SU-DHL-6 (cell line): ENCODE results near the gene ATG2B.

ENCODE experiments used
- H2AFZ ChIP-seq: fragments of 200-600 bp; sonication (generic); 2 replicates; pipeline ENCODE4 v1.6.1; 2014; ENCODE audit warnings: low read depth, mild to moderate bottlenecking, moderate library complexity, mixed read lengths, antibody characterized with exemption, low read length; ENCODE audit not compliant: severe bottlenecking
- H3F3A ChIP-seq: fragments of 200-600 bp; shearing (Covaris generic); 2 replicates; pipeline ENCODE4 v1.6.0; 2016; ENCODE audit warnings: antibody characterized with exemption, mild to moderate bottlenecking; ENCODE audit not compliant: insufficient read depth
- H3K27ac ChIP-seq: fragments of 200-600 bp; sonication (generic); 2 replicates; pipeline ENCODE4 v1.5.1; 2016; ENCODE audit warnings: low read depth, mild to moderate bottlenecking, low read length, moderate library complexity, mixed read lengths
- H3K27me3 ChIP-seq: fragments of 200-600 bp; sonication (generic), shearing (Covaris generic); 2 replicates; pipeline ENCODE4 v1.6.0; 2014; ENCODE audit warnings: mild to moderate bottlenecking, low read length
- H3K36me3 ChIP-seq: fragments of 200-600 bp; sonication (generic); 2 replicates; pipeline ENCODE4 v1.6.1; 2014; ENCODE audit warnings: mild to moderate bottlenecking, low read length, mixed read lengths
- H3K4me2 ChIP-seq: fragments of 300-600, 200-600 bp; shearing (Covaris generic), sonication (generic); 2 replicates; pipeline ENCODE4 v1.6.0; 2014; ENCODE audit warnings: low read length, low read depth, mild to moderate bottlenecking; ENCODE audit not compliant: poor library complexity, severe bottlenecking
- H3K4me3 ChIP-seq: fragments of 200-600 bp; sonication (generic); 2 replicates; pipeline ENCODE4 v1.5.1; 2014; ENCODE audit warnings: antibody characterized with exemption, low read length, mild to moderate bottlenecking, mixed read lengths; ENCODE audit not compliant: insufficient read depth, poor library complexity, severe bottlenecking
- H3K79me2 ChIP-seq: fragments of 200-600 bp; sonication (generic); 2 replicates; pipeline ENCODE4 v1.6.1; 2014; ENCODE audit warnings: mild to moderate bottlenecking, low read length, moderate library complexity; ENCODE audit not compliant: insufficient read depth
- H3K9ac ChIP-seq: fragments of 200-600 bp; sonication (generic); 2 replicates; pipeline ENCODE4 v1.7.0; 2014; ENCODE audit warnings: mild to moderate bottlenecking, low read length
- H3K9me2 ChIP-seq: fragments of 200-600 bp; sonication (generic); replicated peaks from 2 replicates; pipeline ENCODE4 v1.6.1; 2014; ENCODE audit warnings: low read length; ENCODE audit not compliant: insufficient read depth
- H3K9me3 ChIP-seq: fragments of 200-600 bp; sonication (generic); 2 replicates; pipeline ENCODE4 v1.6.1; 2014; ENCODE audit warnings: low read length, mixed read lengths; ENCODE audit not compliant: insufficient read depth
- H4K20me1 ChIP-seq: fragments of 200-600 bp; sonication (generic); 2 replicates; pipeline ENCODE4 v1.6.1; 2014; ENCODE audit warnings: low read depth, mild to moderate bottlenecking, antibody characterized with exemption, low read length, moderate library complexity, mixed read lengths
- EZH2phosphoT487 ChIP-seq: fragments of 200-600 bp; sonication (generic), shearing (Covaris generic); conservative IDR thresholded peaks from 2 replicates; pipeline ENCODE4 v1.6.1; 2018; ENCODE audit warnings: mild to moderate bottlenecking, antibody characterized with exemption, low read length, moderate library complexity, mixed read lengths
- TF ChIP-seq, protein P1 (sequence below): fragments of 200-600 bp; sonication (generic); IDR thresholded peaks from one replicate; pipeline ENCODE4 v1.5.1; 2017; ENCODE audit warnings: antibody characterized with exemption, mild to moderate bottlenecking, low read length, moderate library complexity; ENCODE audit not compliant: insufficient read depth, poor library complexity, severe bottlenecking

ATG2B gene

DNA sequence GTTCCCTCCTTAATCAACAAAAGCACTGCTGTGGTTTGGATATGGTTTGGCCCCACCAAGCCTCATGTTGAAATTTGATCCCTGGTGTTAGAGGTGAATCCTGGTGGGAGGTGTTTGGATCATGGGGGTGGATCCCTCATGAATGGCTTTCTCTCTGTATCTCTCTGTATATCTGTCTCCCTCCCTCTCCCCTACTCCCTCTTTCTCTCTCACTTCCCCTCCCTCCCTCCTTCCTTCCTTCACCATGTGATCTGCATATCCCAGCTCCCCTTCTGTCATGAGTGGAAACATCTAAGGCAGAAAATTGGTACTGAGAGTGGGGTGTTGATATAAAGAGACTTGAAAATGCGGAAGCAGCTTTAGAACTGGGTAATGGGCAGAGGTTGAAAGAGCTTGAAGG, 5.4 kb upstream of the ATG2B start:
- H3F3A ChIP-seq, result no peaks in the 10 kb centered on the region
- H3K4me2 ChIP-seq, result no peak overlapping the region
- H3K9me2 ChIP-seq, result no peaks in the 10 kb centered on the region
- TF ChIP-seq EZH2phosphoT487, result no peak
- TF ChIP-seq, protein P1, sequence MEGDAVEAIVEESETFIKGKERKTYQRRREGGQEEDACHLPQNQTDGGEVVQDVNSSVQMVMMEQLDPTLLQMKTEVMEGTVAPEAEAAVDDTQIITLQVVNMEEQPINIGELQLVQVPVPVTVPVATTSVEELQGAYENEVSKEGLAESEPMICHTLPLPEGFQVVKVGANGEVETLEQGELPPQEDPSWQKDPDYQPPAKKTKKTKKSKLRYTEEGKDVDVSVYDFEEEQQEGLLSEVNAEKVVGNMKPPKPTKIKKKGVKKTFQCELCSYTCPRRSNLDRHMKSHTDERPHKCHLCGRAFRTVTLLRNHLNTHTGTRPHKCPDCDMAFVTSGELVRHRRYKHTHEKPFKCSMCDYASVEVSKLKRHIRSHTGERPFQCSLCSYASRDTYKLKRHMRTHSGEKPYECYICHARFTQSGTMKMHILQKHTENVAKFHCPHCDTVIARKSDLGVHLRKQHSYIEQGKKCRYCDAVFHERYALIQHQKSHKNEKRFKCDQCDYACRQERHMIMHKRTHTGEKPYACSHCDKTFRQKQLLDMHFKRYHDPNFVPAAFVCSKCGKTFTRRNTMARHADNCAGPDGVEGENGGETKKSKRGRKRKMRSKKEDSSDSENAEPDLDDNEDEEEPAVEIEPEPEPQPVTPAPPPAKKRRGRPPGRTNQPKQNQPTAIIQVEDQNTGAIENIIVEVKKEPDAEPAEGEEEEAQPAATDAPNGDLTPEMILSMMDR, result no peak
- H3K27me3 ChIP-seq, result no peaks in the 10 kb centered on the region
- no peaks in the 10 kb centered on the region for H3K36me3 ChIP-seq
- no peaks in the 10 kb centered on the region for H3K9me3 ChIP-seq
- H3K9ac ChIP-seq, result no peak overlapping the region
- no peaks in the 10 kb centered on the region for H4K20me1 ChIP-seq
- peaks cover 47% of the 10 kb centered on the region for H3K79me2 ChIP-seq
- no peak overlapping the region for H3K4me3 ChIP-seq
- no peak overlapping the region for H2AFZ ChIP-seq
- H3K27ac ChIP-seq, result no peak overlapping the region

DNA sequence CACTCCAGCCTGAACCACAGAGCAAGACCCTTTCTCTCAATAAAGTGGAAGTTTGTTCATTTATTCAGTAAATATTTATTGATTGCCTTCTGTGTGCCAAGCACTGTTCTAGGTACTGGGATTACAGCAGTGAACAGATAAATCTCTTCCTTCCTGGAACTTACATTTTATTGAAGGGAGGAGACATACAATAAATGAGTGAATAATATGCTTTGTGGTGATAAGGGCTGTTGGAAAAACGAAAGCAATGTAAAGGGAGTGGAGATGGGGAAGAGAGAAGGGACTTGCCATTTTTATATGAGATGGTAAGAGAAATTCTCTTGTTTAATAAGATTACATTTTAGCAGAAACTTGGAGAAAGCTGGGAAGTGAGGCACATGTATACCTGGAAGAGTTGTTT, 1.8 kb upstream of the ATG2B start:
- Histone ChIP-seq H3F3A (no peaks in the 10 kb centered on the region), H3K27ac (no peak overlapping the region), H2AFZ (no peak overlapping the region), H3K9me3 (no peaks in the 10 kb centered on the region), H3K4me2 (peak overlapping the region; percentile 88), H3K79me2 (peaks cover 66% of the 10 kb centered on the region), H4K20me1 (no peaks in the 10 kb centered on the region), H3K36me3 (no peaks in the 10 kb centered on the region), H3K27me3 (no peaks in the 10 kb centered on the region), H3K9me2 (no peaks in the 10 kb centered on the region), H3K4me3 (no peak overlapping the region), H3K9ac (no peak overlapping the region)
- no peak for TF ChIP-seq EZH2phosphoT487
- TF ChIP-seq, protein P1, result no peak

DNA sequence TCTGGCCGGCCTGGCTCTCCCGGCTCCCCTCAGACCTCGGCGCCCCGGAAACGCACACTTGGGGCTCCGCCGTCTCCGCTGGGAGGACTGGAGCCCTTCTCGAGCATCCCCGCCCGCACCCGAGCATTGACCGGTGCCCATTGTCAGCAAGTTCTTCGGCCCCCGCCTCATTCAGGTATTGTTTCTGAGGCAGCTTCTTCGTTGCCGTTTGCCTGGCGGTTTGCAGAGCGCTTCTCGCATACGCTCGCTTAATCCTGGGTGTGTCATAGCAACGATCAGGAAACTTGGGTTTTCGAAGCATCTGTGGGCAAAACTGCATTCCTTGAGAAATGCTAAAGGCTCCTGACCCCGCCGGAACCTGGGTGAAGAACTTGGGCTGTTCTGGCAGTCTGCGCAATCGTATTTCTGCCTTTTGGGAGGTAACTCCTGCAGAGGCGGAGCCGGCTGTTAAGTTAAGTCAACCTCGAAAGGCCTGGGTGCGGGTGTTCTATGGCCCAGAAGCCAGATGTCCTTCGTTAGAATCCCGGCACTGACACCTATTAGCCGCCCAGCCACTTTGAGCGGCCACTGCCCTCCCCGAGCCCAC, 703 bp upstream of the ATG2B start:
- Histone ChIP-seq H4K20me1 (no peaks in the 10 kb centered on the region), H3K27ac (no peak overlapping the region), H3K27me3 (no peaks in the 10 kb centered on the region), H3K9me2 (no peaks in the 10 kb centered on the region), H3F3A (no peaks in the 10 kb centered on the region), H3K79me2 (peaks cover 62% of the 10 kb centered on the region), H3K4me3 (peak overlapping the region; percentile 70), H3K9ac (peak overlapping the region; percentile 78), H2AFZ (peak overlapping the region; percentile 65), H3K9me3 (no peaks in the 10 kb centered on the region), H3K4me2 (peak overlapping the region; percentile 88), H3K36me3 (no peaks in the 10 kb centered on the region)
- TF ChIP-seq, protein P1, result no peak
- TF ChIP-seq EZH2phosphoT487, result no peak
